Measurements from ENCODE around the gene TRIM44. TPM values are rescaled to one million over a fixed set of nuclear protein-coding genes. Genes with fewer than 3 reads are reported as not detected.

The TRIM44 gene
- total RNA-seq, 1 experiment from 2014 or later, result 16.3 TPM

GRCh38 chr11:35810045-35810645 lies 147.6 kb downstream of the TRIM44 start:
- Histone ChIP-seq H3K9me3 (ENCODE audit: low read length) (no peaks in the 10 kb centered on the region), H3K79me2 (ENCODE audit: low read length) (no peaks in the 10 kb centered on the region), H3K9me2 (replicated peaks; ENCODE audit: insufficient read depth, low read length) (no peaks in the 10 kb centered on the region), H3K27me3 (ENCODE audit: low read length) (no peaks in the 10 kb centered on the region), H2AFZ (ENCODE audit: low read length) (no peak overlapping the region), H3K4me2 (ENCODE audit: low read depth, low read length, poor library complexity, severe bottlenecking) (no peak overlapping the region), H3K9ac (ENCODE audit: low read length) (no peak overlapping the region), H3K4me1 (ENCODE audit: low read length) (no peaks in the 10 kb centered on the region), H3K27ac (ENCODE audit: low read length) (no peak overlapping the region), H3K4me3 (ENCODE audit: low read length) (no peak overlapping the region), H4K20me1 (ENCODE audit: insufficient read depth, low read depth, low read length) (no peaks in the 10 kb centered on the region; the same call in 1 of the 2 replicates), H3K36me3 (ENCODE audit: insufficient read depth, low read length) (no peaks in the 10 kb centered on the region)
- DNase-seq, result no peak

GRCh38 chr11:35811783-35812182 lies 149.2 kb downstream of the TRIM44 start:
- no peaks in the 10 kb centered on the region for H3K9me3 ChIP-seq (ENCODE audit: low read length)
- no peak overlapping the region for H3K4me3 ChIP-seq (ENCODE audit: low read length)
- no peaks in the 10 kb centered on the region for H3K36me3 ChIP-seq (ENCODE audit: insufficient read depth, low read length)
- H4K20me1 ChIP-seq (ENCODE audit: insufficient read depth, low read depth, low read length), result no peaks in the 10 kb centered on the region; the same call in 1 of the 2 replicates
- H3K27me3 ChIP-seq (ENCODE audit: low read length), result no peaks in the 10 kb centered on the region
- H3K79me2 ChIP-seq (ENCODE audit: low read length), result no peaks in the 10 kb centered on the region
- H3K4me1 ChIP-seq (ENCODE audit: low read length), result no peaks in the 10 kb centered on the region
- H3K27ac ChIP-seq (ENCODE audit: low read length), result no peak overlapping the region
- no peaks in the 10 kb centered on the region for H3K9me2 ChIP-seq (replicated peaks; ENCODE audit: insufficient read depth, low read length)
- no peak overlapping the region for H3K9ac ChIP-seq (ENCODE audit: low read length)
- DNase-seq, result no peak
- H2AFZ ChIP-seq (ENCODE audit: low read length), result no peak overlapping the region
- H3K4me2 ChIP-seq (ENCODE audit: low read depth, low read length, poor library complexity, severe bottlenecking), result no peak overlapping the region

- Histone ChIP-seq H3K4me1 (ENCODE audit: low read length) (no peaks in the 10 kb centered on the region), H2AFZ (ENCODE audit: low read length) (no peak overlapping the region), H3K9me2 (replicated peaks; ENCODE audit: insufficient read depth, low read length) (no peaks in the 10 kb centered on the region), H3K4me2 (ENCODE audit: low read depth, low read length, poor library complexity, severe bottlenecking) (no peak overlapping the region), H4K20me1 (ENCODE audit: insufficient read depth, low read depth, low read length) (no peaks in the 10 kb centered on the region; the same call in 1 of the 2 replicates), H3K9me3 (ENCODE audit: low read length) (no peaks in the 10 kb centered on the region), H3K9ac (ENCODE audit: low read length) (no peak overlapping the region), H3K36me3 (ENCODE audit: insufficient read depth, low read length) (no peaks in the 10 kb centered on the region), H3K27me3 (ENCODE audit: low read length) (no peaks in the 10 kb centered on the region), H3K4me3 (ENCODE audit: low read length) (no peak overlapping the region), H3K27ac (ENCODE audit: low read length) (no peak overlapping the region), H3K79me2 (ENCODE audit: low read length) (no peaks in the 10 kb centered on the region)
- no peak for DNase-seq
Observed at GRCh38 chr11:35812828-35813227, 150.3 kb downstream of the TRIM44 start.

DNA sequence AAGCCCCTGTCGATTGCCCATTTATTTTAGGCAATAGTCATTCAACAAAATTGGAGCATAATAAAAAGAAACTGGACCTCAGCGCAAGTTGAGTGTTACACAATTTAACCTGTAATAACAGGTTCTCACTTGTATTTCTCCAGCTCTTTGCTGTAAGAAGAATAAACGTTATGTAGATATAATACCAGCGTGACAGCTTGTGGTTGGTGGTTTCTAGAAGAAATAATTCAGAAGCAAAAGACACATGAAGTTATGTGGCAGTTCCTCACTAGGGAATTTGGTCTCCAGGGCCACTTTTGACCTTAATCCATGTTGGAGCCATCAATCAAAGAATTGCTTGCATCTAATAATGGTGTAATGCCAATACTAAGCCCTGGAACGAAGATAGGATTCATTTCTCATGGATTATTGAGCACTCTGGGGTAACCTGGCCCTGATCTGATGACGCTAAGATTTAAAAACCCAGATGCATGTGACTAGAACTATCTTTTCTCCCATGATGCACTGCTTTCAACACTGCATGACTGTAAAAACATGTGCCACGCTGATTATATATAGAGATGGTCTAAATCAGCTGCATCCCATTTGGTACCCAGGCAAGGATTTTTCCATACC lies 151.6 kb downstream of the TRIM44 start:
- no peaks in the 10 kb centered on the region; the same call in 1 of the 2 replicates for H4K20me1 ChIP-seq (ENCODE audit: insufficient read depth, low read depth, low read length)
- no peaks in the 10 kb centered on the region for H3K27me3 ChIP-seq (ENCODE audit: low read length)
- H3K79me2 ChIP-seq (ENCODE audit: low read length), result no peaks in the 10 kb centered on the region
- no peak for DNase-seq
- H3K9ac ChIP-seq (ENCODE audit: low read length), result no peak overlapping the region
- H3K4me3 ChIP-seq (ENCODE audit: low read length), result no peak overlapping the region
- H3K9me3 ChIP-seq (ENCODE audit: low read length), result no peaks in the 10 kb centered on the region
- no peaks in the 10 kb centered on the region for H3K9me2 ChIP-seq (replicated peaks; ENCODE audit: insufficient read depth, low read length)
- no peak overlapping the region for H3K4me2 ChIP-seq (ENCODE audit: low read depth, low read length, poor library complexity, severe bottlenecking)
- no peaks in the 10 kb centered on the region for H3K36me3 ChIP-seq (ENCODE audit: insufficient read depth, low read length)
- H2AFZ ChIP-seq (ENCODE audit: low read length), result no peak overlapping the region
- no peaks in the 10 kb centered on the region for H3K4me1 ChIP-seq (ENCODE audit: low read length)
- H3K27ac ChIP-seq (ENCODE audit: low read length), result no peak overlapping the region

DNA sequence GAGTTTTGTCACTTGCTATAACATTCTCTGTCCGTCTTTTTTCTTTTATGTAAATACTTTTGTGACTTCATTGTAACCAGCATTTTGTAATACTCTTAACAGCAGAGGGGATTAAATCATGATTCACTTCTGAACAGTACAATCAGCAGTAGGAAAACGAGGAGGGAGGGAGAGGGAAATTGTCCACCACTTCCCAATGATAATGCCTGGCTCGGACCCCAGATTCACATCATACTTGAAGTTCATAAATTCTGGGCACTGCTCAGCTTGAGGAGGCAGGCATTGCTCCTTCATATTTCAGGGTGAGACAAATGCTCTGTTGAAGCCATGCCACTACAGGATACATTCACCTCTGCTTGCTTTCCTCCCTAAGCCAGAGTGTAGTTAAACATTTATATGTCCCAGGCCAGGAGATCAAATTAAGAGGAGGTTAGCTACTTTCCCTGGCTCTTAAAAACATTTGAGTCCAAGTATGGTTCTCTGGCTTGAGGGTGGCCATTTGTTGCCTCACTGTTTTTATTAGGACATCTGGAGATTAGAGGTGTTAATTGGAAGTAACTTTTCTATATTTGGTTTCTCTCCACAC lies 152.2 kb downstream of the TRIM44 start:
- Histone ChIP-seq H4K20me1 (ENCODE audit: insufficient read depth, low read depth, low read length) (no peaks in the 10 kb centered on the region; the same call in 1 of the 2 replicates), H3K27ac (ENCODE audit: low read length) (no peak overlapping the region), H3K9ac (ENCODE audit: low read length) (no peak overlapping the region), H3K79me2 (ENCODE audit: low read length) (no peaks in the 10 kb centered on the region), H2AFZ (ENCODE audit: low read length) (no peak overlapping the region), H3K9me3 (ENCODE audit: low read length) (no peaks in the 10 kb centered on the region), H3K4me1 (ENCODE audit: low read length) (no peaks in the 10 kb centered on the region), H3K4me3 (ENCODE audit: low read length) (no peak overlapping the region), H3K4me2 (ENCODE audit: low read depth, low read length, poor library complexity, severe bottlenecking) (no peak overlapping the region), H3K36me3 (ENCODE audit: insufficient read depth, low read length) (no peaks in the 10 kb centered on the region), H3K9me2 (replicated peaks; ENCODE audit: insufficient read depth, low read length) (no peaks in the 10 kb centered on the region), H3K27me3 (ENCODE audit: low read length) (no peaks in the 10 kb centered on the region)
- DNase-seq, result no peak

DNA sequence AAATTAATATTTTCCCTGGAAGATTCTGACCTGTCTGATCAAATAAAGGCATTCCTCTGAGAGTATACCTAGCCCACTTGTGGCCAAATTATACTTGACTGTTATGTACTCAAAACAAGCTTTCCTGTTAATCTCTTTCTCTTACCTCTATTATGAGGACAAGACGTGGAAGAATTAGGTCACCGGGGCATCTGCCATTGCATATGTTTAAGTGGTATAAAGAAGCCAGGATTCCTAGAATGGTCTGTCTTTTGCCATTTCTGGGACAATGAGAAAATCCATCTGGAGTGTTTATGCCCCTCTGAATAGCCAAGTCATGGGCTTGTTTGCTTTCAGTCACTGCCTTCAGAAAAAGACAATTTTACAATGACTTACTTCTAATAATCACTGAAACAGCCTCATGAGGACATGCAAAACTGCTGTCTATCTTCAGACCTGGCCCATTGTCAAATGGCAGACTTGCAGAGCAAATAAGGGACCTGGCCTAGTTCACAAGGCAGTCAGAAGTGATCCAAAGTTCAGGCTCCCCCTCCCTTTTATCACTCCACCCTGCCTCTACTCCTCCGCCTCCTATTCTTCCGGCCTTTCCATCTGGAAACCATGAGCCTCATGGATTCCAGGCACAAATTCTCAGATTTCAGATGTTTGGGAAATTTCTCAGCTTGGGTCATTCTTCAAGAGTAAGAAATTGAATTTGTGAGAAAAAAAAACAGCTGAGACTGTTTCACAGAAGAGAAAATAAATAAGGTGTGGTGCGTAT lies 153.2 kb downstream of the TRIM44 start:
- Histone ChIP-seq H3K27ac (ENCODE audit: low read length) (no peak overlapping the region), H3K27me3 (ENCODE audit: low read length) (no peaks in the 10 kb centered on the region), H4K20me1 (ENCODE audit: insufficient read depth, low read depth, low read length) (no peaks in the 10 kb centered on the region; the same call in 1 of the 2 replicates), H3K4me2 (ENCODE audit: low read depth, low read length, poor library complexity, severe bottlenecking) (no peak overlapping the region), H3K9me3 (ENCODE audit: low read length) (no peaks in the 10 kb centered on the region), H2AFZ (ENCODE audit: low read length) (no peak overlapping the region), H3K4me1 (ENCODE audit: low read length) (no peaks in the 10 kb centered on the region), H3K4me3 (ENCODE audit: low read length) (no peak overlapping the region), H3K9ac (ENCODE audit: low read length) (no peak overlapping the region), H3K9me2 (replicated peaks; ENCODE audit: insufficient read depth, low read length) (no peaks in the 10 kb centered on the region), H3K36me3 (ENCODE audit: insufficient read depth, low read length) (no peaks in the 10 kb centered on the region), H3K79me2 (ENCODE audit: low read length) (no peaks in the 10 kb centered on the region)
- DNase-seq, result no peak

GRCh38 chr11:35820614-35821013 lies 158.0 kb downstream of the TRIM44 start:
- H3K36me3 ChIP-seq (ENCODE audit: insufficient read depth, low read length), result no peaks in the 10 kb centered on the region
- no peak overlapping the region for H3K27ac ChIP-seq (ENCODE audit: low read length)
- H3K4me1 ChIP-seq (ENCODE audit: low read length), result no peaks in the 10 kb centered on the region
- no peak overlapping the region for H2AFZ ChIP-seq (ENCODE audit: low read length)
- no peak overlapping the region for H3K9ac ChIP-seq (ENCODE audit: low read length)
- H3K27me3 ChIP-seq (ENCODE audit: low read length), result no peaks in the 10 kb centered on the region
- H3K4me3 ChIP-seq (ENCODE audit: low read length), result no peak overlapping the region
- no peak overlapping the region for H3K4me2 ChIP-seq (ENCODE audit: low read depth, low read length, poor library complexity, severe bottlenecking)
- no peak for DNase-seq
- H3K79me2 ChIP-seq (ENCODE audit: low read length), result no peaks in the 10 kb centered on the region
- H4K20me1 ChIP-seq (ENCODE audit: insufficient read depth, low read depth, low read length), result 0 out of 2 replicates have a peak, but pooled peaks cover 4% of the 10 kb centered on the region
- H3K9me2 ChIP-seq (replicated peaks; ENCODE audit: insufficient read depth, low read length), result no peaks in the 10 kb centered on the region
- H3K9me3 ChIP-seq (ENCODE audit: low read length), result no peaks in the 10 kb centered on the region
